Measurements from ENCODE around the gene TXNDC15. TPM values are rescaled to one million over a fixed set of nuclear protein-coding genes. Genes with fewer than 3 reads are reported as not detected.

Gene TXNDC15
- total RNA-seq, 4 donors from 2014 or later = 26.3 to 81.9 (median 45.6) TPM

DNA sequence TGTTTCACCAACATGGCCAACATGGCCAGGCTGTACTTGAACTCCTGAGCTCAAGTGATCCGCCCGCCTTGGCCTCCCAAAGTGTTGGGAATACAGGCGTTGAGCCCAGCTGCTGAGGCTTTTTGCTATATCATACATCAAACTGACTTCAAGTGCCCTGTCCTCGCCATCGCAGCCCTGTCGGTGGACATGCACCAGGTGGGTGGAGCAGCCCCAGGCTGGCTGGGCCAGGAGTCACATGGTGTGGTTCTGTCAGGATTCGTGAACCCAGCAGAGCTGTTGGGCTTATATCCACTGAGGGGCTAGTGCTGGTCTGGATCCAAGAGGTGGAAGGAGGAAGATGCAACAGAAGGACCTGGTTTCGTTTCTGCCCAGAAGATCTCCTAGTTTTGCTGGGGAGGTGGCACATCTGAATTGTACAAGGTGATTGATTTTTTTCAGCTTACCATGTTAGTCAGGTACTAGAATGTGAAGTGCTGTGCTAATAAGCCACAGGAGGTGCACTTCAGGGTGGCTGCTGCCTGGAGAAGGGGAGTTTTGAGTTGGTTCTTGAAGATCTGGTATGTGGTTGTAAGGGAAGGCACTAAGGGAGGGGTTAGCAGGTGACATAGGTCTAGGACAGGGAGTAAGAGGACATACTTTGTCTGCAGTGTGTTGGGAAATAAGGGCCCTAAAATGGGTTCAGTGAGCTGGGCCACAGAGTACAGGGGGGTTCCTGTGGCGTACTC, 46.8 kb downstream of the TXNDC15 start:
- intact Hi-C loops (cut with DNase I; ENCODE audit: low total_unique reads) (no loop called here), in situ Hi-C loops (cut with MboI; ENCODE audit: low pct_ligation_motif_present in 1 of 4, low pct_unique_long_range_greater_than_20kb in 1 of 4, low sequenced_read_pairs in 3 of 4) (loop anchor here in 1 of 4 donors (25.0 kb wide), 1 partner anchor 184 kb away; the partner anchor contains the start of gene CAMLG)
- Histone ChIP-seq H3K4me1 (peaks cover 0 to 4% (median 0%) of the 10 kb centered on the region in 4 donors), H3K9me3 (no peaks in the 10 kb centered on the region), H3K36me3 (peaks cover 0 to 4% (median 0%) of the 10 kb centered on the region in 4 donors), H3K27me3 (no peaks in the 10 kb centered on the region), H3K4me3 (no peak overlapping the region), H3K27ac (no peak overlapping the region)
- TF ChIP-seq EP300 (IDR thresholded peaks at IDR 0.05; ENCODE audit: low read depth) (no peak), POLR2AphosphoS5 (IDR thresholded peaks at IDR 0.05) (no peak), POLR2A (IDR thresholded peaks at IDR 0.05) (no peak)
- TF ChIP-seq, protein P1, sequence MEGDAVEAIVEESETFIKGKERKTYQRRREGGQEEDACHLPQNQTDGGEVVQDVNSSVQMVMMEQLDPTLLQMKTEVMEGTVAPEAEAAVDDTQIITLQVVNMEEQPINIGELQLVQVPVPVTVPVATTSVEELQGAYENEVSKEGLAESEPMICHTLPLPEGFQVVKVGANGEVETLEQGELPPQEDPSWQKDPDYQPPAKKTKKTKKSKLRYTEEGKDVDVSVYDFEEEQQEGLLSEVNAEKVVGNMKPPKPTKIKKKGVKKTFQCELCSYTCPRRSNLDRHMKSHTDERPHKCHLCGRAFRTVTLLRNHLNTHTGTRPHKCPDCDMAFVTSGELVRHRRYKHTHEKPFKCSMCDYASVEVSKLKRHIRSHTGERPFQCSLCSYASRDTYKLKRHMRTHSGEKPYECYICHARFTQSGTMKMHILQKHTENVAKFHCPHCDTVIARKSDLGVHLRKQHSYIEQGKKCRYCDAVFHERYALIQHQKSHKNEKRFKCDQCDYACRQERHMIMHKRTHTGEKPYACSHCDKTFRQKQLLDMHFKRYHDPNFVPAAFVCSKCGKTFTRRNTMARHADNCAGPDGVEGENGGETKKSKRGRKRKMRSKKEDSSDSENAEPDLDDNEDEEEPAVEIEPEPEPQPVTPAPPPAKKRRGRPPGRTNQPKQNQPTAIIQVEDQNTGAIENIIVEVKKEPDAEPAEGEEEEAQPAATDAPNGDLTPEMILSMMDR (IDR thresholded peaks at IDR 0.05) = no peak
- WGBS, 2 donors (ENCODE audit: low coverage in 1 of 2) = 83 to 93% methylated on average over 2 to 9 of the region's 9 CpGs
- no peak for DNase-seq

DNA sequence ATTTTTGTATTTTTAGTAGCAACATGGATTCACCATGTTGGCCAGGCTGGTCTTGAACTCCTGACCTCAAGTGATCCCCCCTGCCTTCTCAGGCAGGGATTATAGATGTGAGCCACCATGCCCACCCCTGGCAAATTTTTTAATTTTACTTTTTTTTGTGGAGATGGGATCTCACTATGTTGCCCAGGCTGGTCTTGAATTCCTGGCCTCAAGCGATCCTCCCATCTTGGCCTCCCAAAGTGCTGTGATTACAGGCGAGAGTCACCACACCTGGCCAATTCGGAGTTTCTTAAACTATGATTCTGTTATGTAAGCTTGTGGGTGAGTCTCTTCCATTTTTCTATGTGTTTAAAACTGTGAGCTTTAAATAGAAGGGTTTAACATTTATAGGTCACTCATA, 58.3 kb downstream of the TXNDC15 start:
- in situ Hi-C loops (cut with MboI; ENCODE audit: low pct_ligation_motif_present in 1 of 4, low pct_unique_long_range_greater_than_20kb in 1 of 4, low sequenced_read_pairs in 3 of 4) = no loop called here

DNA sequence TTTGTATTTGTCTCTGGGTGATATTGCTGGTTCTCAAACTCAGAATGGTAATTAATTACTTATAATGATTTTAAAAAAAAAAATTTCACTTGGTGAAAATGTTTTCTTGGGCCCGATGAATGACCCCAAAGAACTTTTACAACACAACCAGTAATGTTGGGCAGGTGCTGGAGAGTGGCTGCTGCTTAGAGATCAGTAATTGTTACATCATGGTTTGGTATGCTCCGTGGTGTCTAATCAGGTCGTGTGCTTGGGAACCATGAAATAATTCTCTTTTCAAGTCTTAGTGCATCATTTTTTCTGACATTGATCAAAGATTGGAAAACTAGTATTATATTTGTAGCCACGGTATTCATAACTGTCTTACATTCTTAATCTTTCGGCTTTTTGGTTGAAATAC, 60.0 kb downstream of the TXNDC15 start:
- TF ChIP-seq EP300 (IDR thresholded peaks at IDR 0.05; ENCODE audit: low read depth) (no peak), POLR2AphosphoS5 (IDR thresholded peaks at IDR 0.05) (no peak), POLR2A (IDR thresholded peaks at IDR 0.05) (no peak)
- TF ChIP-seq, protein P1 (IDR thresholded peaks at IDR 0.05) = no peak
- Histone ChIP-seq H3K36me3 (peaks cover 0 to 20% (median 1%) of the 10 kb centered on the region in 4 donors), H3K27ac (no peak overlapping the region), H3K4me1 (no peaks in the 10 kb centered on the region), H3K9me3 (no peaks in the 10 kb centered on the region), H3K4me3 (no peak overlapping the region), H3K27me3 (no peaks in the 10 kb centered on the region)
- in situ Hi-C loops (cut with MboI; ENCODE audit: low pct_ligation_motif_present in 1 of 4, low pct_unique_long_range_greater_than_20kb in 1 of 4, low sequenced_read_pairs in 3 of 4) (no loop called here), intact Hi-C loops (cut with DNase I; ENCODE audit: low total_unique reads) (loop anchor here (5.0 kb wide), 1 partner anchor 1397 kb away; no protein-coding TSS in a partner anchor)
- no peak for DNase-seq
- 96% methylated on average over 5 of the region's 5 CpGs for WGBS, 2 donors (ENCODE audit: low coverage in 1 of 2)

More for the DNA sequence above, 58.3 kb downstream of the TXNDC15 start:
- no peak overlapping the region for H3K4me3 ChIP-seq
- H3K27ac ChIP-seq = no peak overlapping the region
- H3K36me3 ChIP-seq = peaks cover 0 to 10% (median 1%) of the 10 kb centered on the region in 4 donors
- no peaks in the 10 kb centered on the region for H3K4me1 ChIP-seq
- intact Hi-C loops (cut with DNase I; ENCODE audit: low total_unique reads) = loop anchor here (5.0 kb wide), 1 partner anchor 1395 kb away; no protein-coding TSS in a partner anchor
- TF ChIP-seq, protein P1 (IDR thresholded peaks at IDR 0.05) = no peak
- TF ChIP-seq POLR2AphosphoS5 (IDR thresholded peaks at IDR 0.05) (no peak), EP300 (IDR thresholded peaks at IDR 0.05; ENCODE audit: low read depth) (no peak), POLR2A (IDR thresholded peaks at IDR 0.05) (no peak)
- no peaks in the 10 kb centered on the region for H3K9me3 ChIP-seq
- WGBS, 2 donors (ENCODE audit: low coverage in 1 of 2) = 93 to 98% methylated on average over 3 of the region's 3 CpGs
- H3K27me3 ChIP-seq = no peaks in the 10 kb centered on the region
- no peak for DNase-seq

DNA sequence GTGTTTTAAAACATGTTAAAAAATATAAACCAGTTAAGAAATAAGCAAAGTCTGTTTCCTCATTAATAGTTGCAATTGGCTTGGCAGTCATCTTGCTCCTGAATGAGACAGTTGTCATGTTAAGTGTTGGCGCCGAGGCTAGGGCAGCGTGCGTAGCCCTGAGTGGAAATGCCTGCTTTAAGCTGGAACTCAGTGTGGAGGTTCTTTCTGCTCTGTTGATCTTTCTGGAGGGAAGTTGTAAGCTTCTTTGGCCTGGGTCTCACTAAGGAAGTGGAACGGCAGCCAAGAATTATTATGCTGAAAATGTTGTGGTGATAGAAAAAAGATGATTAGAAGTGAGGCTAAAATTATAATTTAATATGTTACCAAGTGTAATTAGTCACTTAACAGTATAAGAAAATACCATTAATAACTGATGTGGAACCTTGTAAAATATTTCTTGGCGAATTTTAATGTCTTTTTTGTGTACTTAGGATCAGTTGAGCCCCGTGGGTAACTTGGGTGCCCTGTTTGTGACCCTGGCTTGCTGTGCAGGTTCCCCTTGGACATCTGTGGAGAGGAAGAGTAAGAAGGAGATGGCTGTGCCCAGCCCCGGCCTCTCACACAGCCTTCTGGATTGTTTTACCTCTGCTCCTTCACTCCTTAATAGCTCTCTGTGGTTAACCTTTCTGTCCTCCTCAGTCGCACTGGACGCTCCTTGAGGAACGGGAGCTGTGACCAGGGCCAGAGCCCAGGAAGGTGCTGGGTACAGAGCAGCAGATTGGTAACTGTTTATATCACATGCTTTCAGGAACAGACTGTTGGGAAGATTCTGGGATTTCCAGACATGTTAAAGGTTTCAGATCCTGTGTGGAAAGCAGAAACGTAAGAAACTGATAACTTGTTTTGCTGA, 61.8 kb downstream of the TXNDC15 start:
- H3K27me3 ChIP-seq = no peaks in the 10 kb centered on the region
- intact Hi-C loops (cut with DNase I; ENCODE audit: low total_unique reads) (no loop called here), in situ Hi-C loops (cut with MboI; ENCODE audit: low pct_ligation_motif_present in 1 of 4, low pct_unique_long_range_greater_than_20kb in 1 of 4, low sequenced_read_pairs in 3 of 4) (no loop called here)
- 75 to 85% methylated on average over 7 to 12 of the region's 12 CpGs for WGBS, 2 donors (ENCODE audit: low coverage in 1 of 2)
- peaks cover 0 to 20% (median 1%) of the 10 kb centered on the region in 4 donors for H3K36me3 ChIP-seq
- no peak for TF ChIP-seq POLR2AphosphoS5 (IDR thresholded peaks at IDR 0.05)
- TF ChIP-seq, protein P1 (IDR thresholded peaks at IDR 0.05) = no peak
- H3K4me1 ChIP-seq = no peaks in the 10 kb centered on the region
- no peaks in the 10 kb centered on the region for H3K9me3 ChIP-seq
- H3K27ac ChIP-seq = no peak overlapping the region
- DNase-seq = no peak
- no peak overlapping the region for H3K4me3 ChIP-seq
